Renal pelvis (tissue), 4 donors: ENCODE measurements around the gene ZNF610. TPM values are rescaled to one million over a fixed set of nuclear protein-coding genes. Genes with fewer than 3 reads are reported as not detected.

Experiments used
- DNase-seq: peaks from one replicate; pipeline ENCODE4 v3.0.0-alpha.2; 2013
- polyA plus RNA-seq, 3 donors: library from polyadenylated mRNA; unstranded; fragments of 120-200 nt; gene quantifications; one replicate each; pipeline ENCODE4 v1.2.1, GENCODE V29; 2013; ENCODE audit not compliant: insufficient read length in 3 of 3

ZNF610 gene
- polyA plus RNA-seq, 3 donors = 11.2 to 13.4 (median 11.4) TPM

- no peak for DNase-seq
Observed at GRCh38 chr19:52370341-52370710, 34.3 kb downstream of the ZNF610 start.

GRCh38 chr19:52391135-52391534 lies 55.1 kb downstream of the ZNF610 start:
- DNase-seq = no peak

GRCh38 chr19:52397310-52398080 lies 61.5 kb downstream of the ZNF610 start, which contains the start of gene ZNF528:
TSS of gene ZNF528 (plus strand) at chr19:52397849. CDS start at chr19:52402014, 4,165 bp downstream.
- DNase-seq = peak; percentile 96

- DNase-seq = peak; percentile 3
Observed at GRCh38 chr19:52398081-52398441, 62.0 kb downstream of the ZNF610 start.

GRCh38 chr19:52410276-52410675 lies 74.2 kb downstream of the ZNF610 start:
- no peak for DNase-seq

GRCh38 chr19:52415711-52416110 lies 79.7 kb downstream of the ZNF610 start:
- no peak for DNase-seq

Other genes with a start within 250 kb of the ZNF610 start
- gene ZNF841, start 240.5 kb upstream of the ZNF610 start, polyA plus RNA-seq = 10 to 100 TPM; 14.0 to 27.7 (median 23.6) TPM
- 10 to 100 TPM; 18.0 to 19.9 (median 18.4) TPM for gene ZNF616, start 196.3 kb upstream of the ZNF610 start, polyA plus RNA-seq
- gene ZNF836, start 164.6 kb upstream of the ZNF610 start, polyA plus RNA-seq = 10 to 100 TPM; 14.0 to 20.1 (median 18.9) TPM
- 100 to 1,000 TPM; 435 to 499 (median 492) TPM for gene PPP2R1A, start 146.2 kb upstream of the ZNF610 start, polyA plus RNA-seq
- gene ZNF766, start 66.7 kb upstream of the ZNF610 start, polyA plus RNA-seq = 10 to 100 TPM; 16.9 to 23.5 (median 18.7) TPM
- gene ZNF480, start 39.1 kb upstream of the ZNF610 start, polyA plus RNA-seq = 10 to 100 TPM; 15.9 to 16.5 (median 16.4) TPM
- 10 to 100 TPM; 20.1 to 30.0 (median 25.4) TPM for gene ZNF880, start 33.7 kb downstream of the ZNF610 start, polyA plus RNA-seq
- 10 to 100 TPM; 28.0 to 62.6 (median 51.5) TPM for gene ZNF528, start 61.6 kb downstream of the ZNF610 start, polyA plus RNA-seq
- 1 to 10 TPM in 1 of 3 donors, under 1 TPM in 2; 0.27 to 1.2 (median 0.43) TPM for gene ZNF534, start 92.9 kb downstream of the ZNF610 start, polyA plus RNA-seq
- gene ZNF578, start 117.3 kb downstream of the ZNF610 start, polyA plus RNA-seq = 1 to 10 TPM; 5.6 to 8.6 (median 5.7) TPM
- gene ZNF808, start 191.4 kb downstream of the ZNF610 start, polyA plus RNA-seq = 10 to 100 TPM in 2 of 3 donors, 1 to 10 TPM in 1; 8.4 to 25.7 (median 18.9) TPM
- 10 to 100 TPM; 12.5 to 22.2 (median 20.3) TPM for gene ZNF701, start 234.0 kb downstream of the ZNF610 start, polyA plus RNA-seq